ENCODE measurements around the gene KLHDC3. TPM values are rescaled to one million over a fixed set of nuclear protein-coding genes. Genes with fewer than 3 reads are reported as not detected.
A peak's percentile ranks its signal among the peaks of the same experiment; 100 is the strongest.

The KLHDC3 gene
- total and polyA plus RNA-seq, 9 of the 15 experiments (the other 6 are each of a cell fraction or from before 2014, with no cell fraction given): 4.5 to 171 (median 107) TPM

- Histone ChIP-seq H4K20me1 (replicated peaks; ENCODE audit: control insufficient read depth, insufficient read depth, low read length) (peaks cover 5% of the 10 kb centered on the region; the same call in 1 of the 2 replicates), H3K27ac (ENCODE audit: extremely low read depth, low read depth, low read length) (peak overlapping the region; percentile 88), H3K4me2 (ENCODE audit: insufficient read depth, low read length) (peak overlapping the region; percentile 90), H3K9me1 (ENCODE audit: control insufficient read depth, insufficient read depth, low read length) (no peaks in the 10 kb centered on the region), H3K9ac (ENCODE audit: insufficient read depth in 1 of 2, low read depth in 2 of 2, low read length in 2 of 2) (peak overlapping the region; percentile 96 to 100), H2AFZ (ENCODE audit: low read depth, low read length) (no peak overlapping the region; the same call in 1 of the 2 replicates), H3K36me3 (ENCODE audit: control insufficient read depth, insufficient read depth, low read length) (peaks cover 32% of the 10 kb centered on the region), H3K79me2 (ENCODE audit: control insufficient read depth, insufficient read depth, low read length) (peaks cover 46% of the 10 kb centered on the region), H3K4me1 (replicated peaks in 1 of 2; ENCODE audit: control insufficient read depth in 2 of 2, insufficient read depth in 2 of 2, low read length in 2 of 2) (peaks cover 21 to 32% of the 10 kb centered on the region in 2 experiments; a peak in 4 of 5 replicates), H3K27me3 (ENCODE audit: control insufficient read depth in 2 of 2, insufficient read depth in 2 of 2, low read length in 2 of 2) (no peaks in the 10 kb centered on the region), H3K9me3 (replicated peaks; ENCODE audit: control insufficient read depth, insufficient read depth, low read depth, low read length) (no peaks in the 10 kb centered on the region), H3K4me3 (peak overlapping the region; percentile 95)
- under 1% methylated on average over 28 of the region's 28 CpGs for WGBS (ENCODE audit: insufficient coverage, low coverage, missing lambda C conversion rate)
- intact Hi-C loops (cut with micrococcal nuclease): loop anchor here (1.0 to 2.0 kb wide), 2 partner anchors 36 to 49 kb away; partner anchors contain the start of genes CNPY3 and KLHDC3
- BruUV-seq (replicated peaks): no TSS peak
- ChIA-PET POLR2A (interaction anchor here (0.5 to 2.5 kb wide), 11 partner anchors 8 to 1267 kb away, joined by 3 to 13 read pairs (median 8); partner anchors contain the start of genes CNPY3, KLHDC3, MEA1 and RPL7L1), CTCF (ENCODE audit: low intra/inter-chr PET ratio) (no interaction called here)
- FAIRE-seq: no peak
- DNase-seq (ENCODE audit: extremely low read depth in 1 of 4, low spot score in 3 of 4): peak; percentile 79 to 83 (median 82)
- in situ Hi-C loops (cut with MboI): no loop called here
- peak; percentile 78 for ATAC-seq
- TF ChIP-seq CSDE1 (IDR thresholded peaks at IDR 0.05): no peak
- TF ChIP-seq, protein P1, sequence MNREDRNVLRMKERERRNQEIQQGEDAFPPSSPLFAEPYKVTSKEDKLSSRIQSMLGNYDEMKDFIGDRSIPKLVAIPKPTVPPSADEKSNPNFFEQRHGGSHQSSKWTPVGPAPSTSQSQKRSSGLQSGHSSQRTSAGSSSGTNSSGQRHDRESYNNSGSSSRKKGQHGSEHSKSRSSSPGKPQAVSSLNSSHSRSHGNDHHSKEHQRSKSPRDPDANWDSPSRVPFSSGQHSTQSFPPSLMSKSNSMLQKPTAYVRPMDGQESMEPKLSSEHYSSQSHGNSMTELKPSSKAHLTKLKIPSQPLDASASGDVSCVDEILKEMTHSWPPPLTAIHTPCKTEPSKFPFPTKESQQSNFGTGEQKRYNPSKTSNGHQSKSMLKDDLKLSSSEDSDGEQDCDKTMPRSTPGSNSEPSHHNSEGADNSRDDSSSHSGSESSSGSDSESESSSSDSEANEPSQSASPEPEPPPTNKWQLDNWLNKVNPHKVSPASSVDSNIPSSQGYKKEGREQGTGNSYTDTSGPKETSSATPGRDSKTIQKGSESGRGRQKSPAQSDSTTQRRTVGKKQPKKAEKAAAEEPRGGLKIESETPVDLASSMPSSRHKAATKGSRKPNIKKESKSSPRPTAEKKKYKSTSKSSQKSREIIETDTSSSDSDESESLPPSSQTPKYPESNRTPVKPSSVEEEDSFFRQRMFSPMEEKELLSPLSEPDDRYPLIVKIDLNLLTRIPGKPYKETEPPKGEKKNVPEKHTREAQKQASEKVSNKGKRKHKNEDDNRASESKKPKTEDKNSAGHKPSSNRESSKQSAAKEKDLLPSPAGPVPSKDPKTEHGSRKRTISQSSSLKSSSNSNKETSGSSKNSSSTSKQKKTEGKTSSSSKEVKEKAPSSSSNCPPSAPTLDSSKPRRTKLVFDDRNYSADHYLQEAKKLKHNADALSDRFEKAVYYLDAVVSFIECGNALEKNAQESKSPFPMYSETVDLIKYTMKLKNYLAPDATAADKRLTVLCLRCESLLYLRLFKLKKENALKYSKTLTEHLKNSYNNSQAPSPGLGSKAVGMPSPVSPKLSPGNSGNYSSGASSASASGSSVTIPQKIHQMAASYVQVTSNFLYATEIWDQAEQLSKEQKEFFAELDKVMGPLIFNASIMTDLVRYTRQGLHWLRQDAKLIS (CRISPR knock-in tag; IDR thresholded peaks at IDR 0.05): peak; percentile 87; the same call in 1 of the 2 replicates
- TF ChIP-seq ZNF384 (IDR thresholded peaks at IDR 0.05; ENCODE audit: low read depth, low read length): peak; percentile 12; the same call in 1 of the 2 replicates
- TF ChIP-seq ESRRA (IDR thresholded peaks at IDR 0.05; ENCODE audit: borderline replicate concordance, low read depth): peak; percentile 82; the same call in 1 of the 2 replicates
- TF ChIP-seq, protein P2, sequence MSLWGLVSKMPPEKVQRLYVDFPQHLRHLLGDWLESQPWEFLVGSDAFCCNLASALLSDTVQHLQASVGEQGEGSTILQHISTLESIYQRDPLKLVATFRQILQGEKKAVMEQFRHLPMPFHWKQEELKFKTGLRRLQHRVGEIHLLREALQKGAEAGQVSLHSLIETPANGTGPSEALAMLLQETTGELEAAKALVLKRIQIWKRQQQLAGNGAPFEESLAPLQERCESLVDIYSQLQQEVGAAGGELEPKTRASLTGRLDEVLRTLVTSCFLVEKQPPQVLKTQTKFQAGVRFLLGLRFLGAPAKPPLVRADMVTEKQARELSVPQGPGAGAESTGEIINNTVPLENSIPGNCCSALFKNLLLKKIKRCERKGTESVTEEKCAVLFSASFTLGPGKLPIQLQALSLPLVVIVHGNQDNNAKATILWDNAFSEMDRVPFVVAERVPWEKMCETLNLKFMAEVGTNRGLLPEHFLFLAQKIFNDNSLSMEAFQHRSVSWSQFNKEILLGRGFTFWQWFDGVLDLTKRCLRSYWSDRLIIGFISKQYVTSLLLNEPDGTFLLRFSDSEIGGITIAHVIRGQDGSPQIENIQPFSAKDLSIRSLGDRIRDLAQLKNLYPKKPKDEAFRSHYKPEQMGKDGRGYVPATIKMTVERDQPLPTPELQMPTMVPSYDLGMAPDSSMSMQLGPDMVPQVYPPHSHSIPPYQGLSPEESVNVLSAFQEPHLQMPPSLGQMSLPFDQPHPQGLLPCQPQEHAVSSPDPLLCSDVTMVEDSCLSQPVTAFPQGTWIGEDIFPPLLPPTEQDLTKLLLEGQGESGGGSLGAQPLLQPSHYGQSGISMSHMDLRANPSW (CRISPR knock-in tag; IDR thresholded peaks at IDR 0.05): no peak
- TF ChIP-seq PRDM10 (IDR thresholded peaks at IDR 0.05; ENCODE audit: partially characterized antibody): peak; percentile 34
- peak; percentile 79; the same call in 1 of the 2 replicates for TF ChIP-seq NR1H2 (CRISPR knock-in tag; IDR thresholded peaks at IDR 0.05)
- peak; percentile 33; the same call in 1 of the 2 replicates for TF ChIP-seq POLR2AphosphoS5 (IDR thresholded peaks at IDR 0.05; ENCODE audit: control insufficient read depth, insufficient read depth, low read depth, low read length)
- no peak for TF ChIP-seq FUS (optimal IDR thresholded peaks at IDR 0.05; ENCODE audit: low read depth, low read length)
- TF ChIP-seq SREBF1 (IDR thresholded peaks at IDR 0.05; ENCODE audit: borderline replicate concordance, low read depth, low read length): no peak
- no peak for TF ChIP-seq NFRKB (IDR thresholded peaks at IDR 0.05; ENCODE audit: low read depth)
Observed at GRCh38 chr6:42978487-42978838, 35.6 kb upstream of the KLHDC3 start.
